C4-2B (cell line): ENCODE data around the gene TMEM132E.

Experiments used
- ZFX ChIP-seq: fragments of 450-650 bp; IDR thresholded peaks from 2 replicates; pipeline ENCODE4 v1.6.1; 2017
- TF ChIP-seq, protein P1 (sequence below): fragments of 450-650 bp; conservative IDR thresholded peaks from 2 replicates; pipeline ENCODE4 v1.5.1; 2017; ENCODE audit warnings: mild to moderate bottlenecking

DNA sequence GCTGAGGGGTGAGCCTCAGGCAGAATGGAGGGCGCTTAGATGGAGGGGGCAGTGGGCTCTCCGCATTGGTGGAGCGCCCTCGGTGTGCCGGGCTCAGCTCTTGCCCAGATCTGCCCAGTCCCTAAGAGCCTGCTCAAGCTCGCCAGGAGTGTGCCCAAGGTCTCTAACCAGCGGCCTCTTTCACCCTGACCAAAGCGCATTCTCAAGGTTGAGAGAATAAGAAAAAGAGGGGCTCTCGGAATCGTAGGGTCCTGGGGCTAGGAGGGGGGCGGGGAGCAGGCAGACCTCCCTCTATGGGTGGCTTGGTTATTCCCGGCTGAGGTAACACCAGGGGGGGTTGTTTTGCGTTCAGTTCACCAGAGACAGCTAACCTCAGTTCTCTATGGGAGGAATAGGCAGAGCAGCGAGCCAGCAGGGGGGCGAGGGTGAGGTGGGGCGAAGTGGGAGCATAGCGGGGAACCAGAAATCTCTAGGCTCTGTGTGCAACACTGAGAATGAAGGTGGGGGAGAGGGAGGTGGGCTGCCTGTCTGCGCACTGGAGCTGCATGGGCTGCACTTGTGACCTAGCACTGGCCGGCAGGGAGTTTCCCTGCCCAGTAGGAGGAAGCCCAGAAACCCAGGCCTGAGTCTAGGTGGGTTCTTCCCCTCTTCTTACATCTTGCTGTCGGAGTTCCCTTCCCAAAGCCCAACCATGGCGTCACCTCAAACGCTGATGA, 3.0 kb downstream of the TMEM132E start:
- TF ChIP-seq, protein P1, sequence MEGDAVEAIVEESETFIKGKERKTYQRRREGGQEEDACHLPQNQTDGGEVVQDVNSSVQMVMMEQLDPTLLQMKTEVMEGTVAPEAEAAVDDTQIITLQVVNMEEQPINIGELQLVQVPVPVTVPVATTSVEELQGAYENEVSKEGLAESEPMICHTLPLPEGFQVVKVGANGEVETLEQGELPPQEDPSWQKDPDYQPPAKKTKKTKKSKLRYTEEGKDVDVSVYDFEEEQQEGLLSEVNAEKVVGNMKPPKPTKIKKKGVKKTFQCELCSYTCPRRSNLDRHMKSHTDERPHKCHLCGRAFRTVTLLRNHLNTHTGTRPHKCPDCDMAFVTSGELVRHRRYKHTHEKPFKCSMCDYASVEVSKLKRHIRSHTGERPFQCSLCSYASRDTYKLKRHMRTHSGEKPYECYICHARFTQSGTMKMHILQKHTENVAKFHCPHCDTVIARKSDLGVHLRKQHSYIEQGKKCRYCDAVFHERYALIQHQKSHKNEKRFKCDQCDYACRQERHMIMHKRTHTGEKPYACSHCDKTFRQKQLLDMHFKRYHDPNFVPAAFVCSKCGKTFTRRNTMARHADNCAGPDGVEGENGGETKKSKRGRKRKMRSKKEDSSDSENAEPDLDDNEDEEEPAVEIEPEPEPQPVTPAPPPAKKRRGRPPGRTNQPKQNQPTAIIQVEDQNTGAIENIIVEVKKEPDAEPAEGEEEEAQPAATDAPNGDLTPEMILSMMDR = no peak
- TF ChIP-seq ZFX = no peak
